ENCODE results near the gene LAYN.

LAYN gene

DNA sequence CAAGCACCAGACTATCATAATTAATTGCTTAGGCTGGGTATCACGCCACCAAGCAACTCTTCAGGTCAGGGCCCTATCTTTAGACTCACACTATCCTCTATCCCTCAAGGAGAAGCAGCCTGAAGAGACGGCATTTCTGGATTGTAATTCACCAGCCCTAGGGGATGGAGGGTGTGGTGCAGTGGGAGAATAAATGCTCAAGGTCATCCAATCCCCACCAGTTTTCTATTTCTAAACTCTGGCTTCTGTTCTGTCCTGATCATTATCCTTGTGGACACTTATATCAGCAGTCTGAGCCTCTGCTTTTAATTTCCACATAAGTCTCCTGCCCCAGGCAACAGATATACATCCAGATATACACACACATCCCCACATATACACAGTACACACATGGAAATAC, 48.6 kb downstream of the LAYN start:
- no peaks in the 10 kb centered on the region for H3K9me3 ChIP-seq (ENCODE audit: control insufficient read depth, insufficient read depth, low read length)
- H3K79me2 ChIP-seq (ENCODE audit: control insufficient read depth, low read length) = no peaks in the 10 kb centered on the region
- peaks cover 5% of the 10 kb centered on the region; the same call in 1 of the 2 replicates for H3K27me3 ChIP-seq (ENCODE audit: control insufficient read depth, low read length)
- H4K20me1 ChIP-seq (ENCODE audit: control insufficient read depth, insufficient read depth, low read depth, low read length) = no peaks in the 10 kb centered on the region
- no peaks in the 10 kb centered on the region for H3K9me2 ChIP-seq (replicated peaks; ENCODE audit: control insufficient read depth, low read length)
- no peak overlapping the region for H3K4me2 ChIP-seq (ENCODE audit: low read length)
- no peaks in the 10 kb centered on the region for H3K36me3 ChIP-seq (ENCODE audit: control insufficient read depth, low read length)
- no peak overlapping the region for H3K4me3 ChIP-seq (ENCODE audit: low read length)
- peaks cover 14% of the 10 kb centered on the region for H3K4me1 ChIP-seq (ENCODE audit: control insufficient read depth, low read length)
- no peak overlapping the region for H3K27ac ChIP-seq (ENCODE audit: low read depth, low read length)
- no peak for TF ChIP-seq EZH2phosphoT487 (IDR thresholded peaks at IDR 0.05; ENCODE audit: borderline replicate concordance, low read length)
- TF ChIP-seq, protein P1, sequence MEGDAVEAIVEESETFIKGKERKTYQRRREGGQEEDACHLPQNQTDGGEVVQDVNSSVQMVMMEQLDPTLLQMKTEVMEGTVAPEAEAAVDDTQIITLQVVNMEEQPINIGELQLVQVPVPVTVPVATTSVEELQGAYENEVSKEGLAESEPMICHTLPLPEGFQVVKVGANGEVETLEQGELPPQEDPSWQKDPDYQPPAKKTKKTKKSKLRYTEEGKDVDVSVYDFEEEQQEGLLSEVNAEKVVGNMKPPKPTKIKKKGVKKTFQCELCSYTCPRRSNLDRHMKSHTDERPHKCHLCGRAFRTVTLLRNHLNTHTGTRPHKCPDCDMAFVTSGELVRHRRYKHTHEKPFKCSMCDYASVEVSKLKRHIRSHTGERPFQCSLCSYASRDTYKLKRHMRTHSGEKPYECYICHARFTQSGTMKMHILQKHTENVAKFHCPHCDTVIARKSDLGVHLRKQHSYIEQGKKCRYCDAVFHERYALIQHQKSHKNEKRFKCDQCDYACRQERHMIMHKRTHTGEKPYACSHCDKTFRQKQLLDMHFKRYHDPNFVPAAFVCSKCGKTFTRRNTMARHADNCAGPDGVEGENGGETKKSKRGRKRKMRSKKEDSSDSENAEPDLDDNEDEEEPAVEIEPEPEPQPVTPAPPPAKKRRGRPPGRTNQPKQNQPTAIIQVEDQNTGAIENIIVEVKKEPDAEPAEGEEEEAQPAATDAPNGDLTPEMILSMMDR (IDR thresholded peaks at IDR 0.05; ENCODE audit: low read depth, low read length, poor library complexity, severe bottlenecking) = no peak
- no peaks in the 10 kb centered on the region for H3F3A ChIP-seq (ENCODE audit: control insufficient read depth, insufficient read depth)

DNA sequence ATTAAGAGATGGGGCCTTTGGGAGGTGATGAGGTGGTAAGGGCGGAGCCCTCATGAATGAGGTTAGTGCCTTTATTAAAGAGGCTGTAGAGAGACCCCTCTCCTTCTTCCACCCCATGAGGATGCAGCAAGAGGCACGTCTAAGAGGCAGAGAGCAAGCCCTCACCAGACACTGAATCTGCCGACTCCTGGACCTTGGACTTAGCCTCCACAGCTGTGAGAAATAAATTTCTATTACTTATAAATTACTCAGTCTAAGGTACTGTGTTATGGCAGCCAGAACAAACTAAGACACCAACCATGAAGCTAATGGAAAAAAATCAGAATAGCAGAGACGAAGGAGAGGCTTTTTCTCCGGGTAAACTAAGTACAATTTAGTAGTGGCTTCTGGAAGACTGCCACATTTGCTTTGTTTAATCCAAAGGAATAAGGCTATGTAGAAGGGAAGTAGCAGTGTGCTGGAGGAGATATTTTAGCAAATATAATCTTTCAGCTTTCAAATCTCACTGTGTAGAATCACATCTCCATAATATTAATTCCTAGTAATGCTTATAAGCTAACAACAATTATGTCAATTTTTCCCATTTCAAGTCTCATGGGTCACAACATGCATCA, 49.5 kb downstream of the LAYN start:
- Histone ChIP-seq H3K27ac (ENCODE audit: low read depth, low read length) (no peak overlapping the region), H3K36me3 (ENCODE audit: control insufficient read depth, low read length) (no peaks in the 10 kb centered on the region), H4K20me1 (ENCODE audit: control insufficient read depth, insufficient read depth, low read depth, low read length) (no peaks in the 10 kb centered on the region), H3K9me2 (replicated peaks; ENCODE audit: control insufficient read depth, low read length) (no peaks in the 10 kb centered on the region), H3K4me3 (ENCODE audit: low read length) (no peak overlapping the region), H3K79me2 (ENCODE audit: control insufficient read depth, low read length) (no peaks in the 10 kb centered on the region), H3K9me3 (ENCODE audit: control insufficient read depth, insufficient read depth, low read length) (no peaks in the 10 kb centered on the region), H3F3A (ENCODE audit: control insufficient read depth, insufficient read depth) (no peaks in the 10 kb centered on the region), H3K4me2 (ENCODE audit: low read length) (no peak overlapping the region), H3K27me3 (ENCODE audit: control insufficient read depth, low read length) (peaks cover 5% of the 10 kb centered on the region; the same call in 1 of the 2 replicates), H3K4me1 (ENCODE audit: control insufficient read depth, low read length) (peaks cover 14% of the 10 kb centered on the region)
- no peak for TF ChIP-seq EZH2phosphoT487 (IDR thresholded peaks at IDR 0.05; ENCODE audit: borderline replicate concordance, low read length)
- TF ChIP-seq, protein P1 (IDR thresholded peaks at IDR 0.05; ENCODE audit: low read depth, low read length, poor library complexity, severe bottlenecking) = no peak

DNA sequence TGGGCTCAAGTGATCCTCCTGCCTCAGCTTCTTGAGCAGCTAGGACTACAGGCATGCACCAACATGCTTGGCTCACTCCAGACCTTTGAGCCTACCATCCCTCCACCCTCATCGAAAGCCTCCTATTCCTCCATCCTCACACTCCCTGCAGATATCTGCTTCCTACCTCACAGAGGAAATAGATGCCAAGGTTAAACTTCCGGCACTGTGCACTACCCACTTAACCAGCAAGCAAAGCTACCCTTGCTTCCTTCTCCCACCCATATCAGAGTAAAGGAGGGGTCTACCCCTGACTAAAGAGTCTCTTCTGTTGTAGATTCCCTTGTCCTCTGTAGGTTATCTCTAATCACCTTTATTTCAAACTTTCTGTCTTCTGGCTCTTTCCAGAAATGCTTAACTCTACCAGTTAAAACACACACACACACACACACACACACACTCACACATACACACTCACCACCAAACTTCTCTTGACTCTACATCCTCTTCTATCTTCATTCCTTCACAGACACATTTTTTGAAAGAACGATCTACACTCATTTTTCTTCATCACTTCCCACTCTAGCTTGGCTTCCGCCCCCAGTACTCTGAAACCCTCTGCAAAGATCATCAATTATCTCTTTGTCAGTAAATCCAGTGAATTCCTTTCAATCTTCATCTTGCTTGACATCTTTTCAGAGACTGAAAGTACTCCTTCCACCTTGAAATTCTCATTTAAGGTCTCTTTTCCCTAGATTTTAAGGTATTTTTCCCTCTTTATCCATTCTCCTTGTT, 50.9 kb downstream of the LAYN start:
- H3K4me3 ChIP-seq (ENCODE audit: low read length) = no peak overlapping the region
- no peaks in the 10 kb centered on the region for H3F3A ChIP-seq (ENCODE audit: control insufficient read depth, insufficient read depth)
- H3K27me3 ChIP-seq (ENCODE audit: control insufficient read depth, low read length) = peaks cover 5% of the 10 kb centered on the region; the same call in 1 of the 2 replicates
- no peak overlapping the region for H3K27ac ChIP-seq (ENCODE audit: low read depth, low read length)
- no peaks in the 10 kb centered on the region for H3K79me2 ChIP-seq (ENCODE audit: control insufficient read depth, low read length)
- no peak overlapping the region for H3K4me2 ChIP-seq (ENCODE audit: low read length)
- no peaks in the 10 kb centered on the region for H4K20me1 ChIP-seq (ENCODE audit: control insufficient read depth, insufficient read depth, low read depth, low read length)
- H3K4me1 ChIP-seq (ENCODE audit: control insufficient read depth, low read length) = peaks cover 7% of the 10 kb centered on the region
- no peaks in the 10 kb centered on the region; the same call in 1 of the 2 replicates for H3K9me3 ChIP-seq (ENCODE audit: control insufficient read depth, insufficient read depth, low read length)
- H3K9me2 ChIP-seq (replicated peaks; ENCODE audit: control insufficient read depth, low read length) = no peaks in the 10 kb centered on the region
- H3K36me3 ChIP-seq (ENCODE audit: control insufficient read depth, low read length) = no peaks in the 10 kb centered on the region
- TF ChIP-seq, protein P1 (IDR thresholded peaks at IDR 0.05; ENCODE audit: low read depth, low read length, poor library complexity, severe bottlenecking) = no peak
- no peak for TF ChIP-seq EZH2phosphoT487 (IDR thresholded peaks at IDR 0.05; ENCODE audit: borderline replicate concordance, low read length)
